GM10248 (cell line): ENCODE data around the gene TMEM242.

Experiments used
- CTCF ChIA-PET: fragments of 300-600 bp; sonication (Branson Sonifier 250); formaldehyde crosslinking; extraction: SDS; loops from one replicate; lab custom pipeline; 2021; ENCODE audit warnings: antibody characterized with exemption; lab: Yijun Ruan, JAX
- POLR2A ChIA-PET: fragments of 350-650 bp; sonication (Branson Sonifier 250); formaldehyde crosslinking; extraction: SDS; loops from one replicate; lab custom pipeline; 2020; ENCODE audit warnings: antibody characterized with exemption; lab: Yijun Ruan, JAX
- DNase-seq: peaks from one replicate; pipeline ENCODE4 v3.0.0; 2012; ENCODE audit errors: extremely low spot score
- CTCF ChIP-seq: IDR thresholded peaks from 2 replicates; pipeline ENCODE4 v1.5.1; 2012; ENCODE audit warnings: mild to moderate bottlenecking, low read depth; ENCODE audit errors: extremely low read depth, missing control alignments, control extremely low read depth

TMEM242 gene

GRCh38 chr6:157283900-157284737 lies 39.2 kb downstream of the TMEM242 start:
- CTCF ChIA-PET: interaction anchor here (1.0 to 1.5 kb wide), 2 partner anchors 9 to 10 kb away, joined by 3 to 4 read pairs; no protein-coding TSS in a partner anchor
- POLR2A ChIA-PET: no interaction called here
- no peak for DNase-seq
- no peak for TF ChIP-seq CTCF

GRCh38 chr6:157283330-157283898 lies 39.9 kb downstream of the TMEM242 start:
- POLR2A ChIA-PET: no interaction called here
- no peak for DNase-seq
- TF ChIP-seq CTCF: no peak
- CTCF ChIA-PET: interaction anchor here (1.0 to 1.5 kb wide), 2 partner anchors 8 to 10 kb away, joined by 3 to 4 read pairs; no protein-coding TSS in a partner anchor

- no peak for TF ChIP-seq CTCF
- DNase-seq: no peak
- CTCF ChIA-PET: no interaction called here
- POLR2A ChIA-PET: no interaction called here
Measured at GRCh38 chr6:157282284-157282683, 41.0 kb downstream of the TMEM242 start.

GRCh38 chr6:157281570-157281969 lies 41.7 kb downstream of the TMEM242 start:
- ChIA-PET CTCF (no interaction called here), POLR2A (no interaction called here)
- no peak for TF ChIP-seq CTCF
- no peak for DNase-seq

- CTCF ChIA-PET: no interaction called here
- no peak for DNase-seq
- POLR2A ChIA-PET: no interaction called here
- no peak for TF ChIP-seq CTCF
Measured at GRCh38 chr6:157280947-157281346, 42.4 kb downstream of the TMEM242 start.

- no peak for TF ChIP-seq CTCF
- POLR2A ChIA-PET: no interaction called here
- no peak for DNase-seq
- CTCF ChIA-PET: no interaction called here
Measured at GRCh38 chr6:157280157-157280556, 43.2 kb downstream of the TMEM242 start.
